ENCODE results near the gene DBNDD1. TPM values are rescaled to one million over a fixed set of nuclear protein-coding genes. Genes with fewer than 3 reads are reported as not detected.

The DBNDD1 gene
- total and polyA plus RNA-seq, 10 of the 15 experiments (the other 5 are each of a cell fraction or from before 2014, with no cell fraction given) = 0.06 to 4.6 (median 0.55) TPM

DNA sequence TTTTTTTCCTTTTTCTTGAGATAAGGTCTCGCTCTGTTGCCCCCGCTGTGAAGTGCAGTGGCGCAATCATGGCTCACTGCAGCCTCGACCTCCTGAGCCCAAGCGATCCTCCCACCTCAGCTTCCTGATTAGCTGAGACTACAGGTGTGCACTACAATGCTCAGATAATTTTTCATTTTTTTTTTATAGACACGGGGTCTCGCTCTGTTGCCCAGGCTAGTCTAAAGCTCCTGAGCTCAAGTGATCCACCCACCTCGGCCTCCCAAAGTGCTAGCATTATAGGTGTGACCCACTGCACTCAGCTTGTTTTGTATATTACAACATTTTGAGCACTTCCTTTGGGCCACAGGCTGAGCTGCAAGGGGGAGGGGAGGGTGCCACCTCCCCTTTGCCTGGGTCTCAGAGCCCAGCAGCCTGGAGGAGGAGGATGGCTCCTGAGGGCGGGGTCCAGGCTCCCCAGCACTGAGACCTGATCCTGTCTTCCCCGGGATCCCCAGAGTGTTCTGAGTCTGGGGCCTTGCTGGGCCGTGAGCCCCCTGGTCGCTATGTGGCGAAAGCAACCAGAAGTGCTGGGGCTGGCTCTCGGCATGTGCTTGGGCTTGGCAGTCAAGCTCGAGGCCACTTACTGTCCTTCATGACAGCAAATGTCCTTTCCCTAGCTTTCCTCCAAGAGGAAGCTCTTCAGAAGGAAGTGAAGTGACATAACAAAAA lies 62.6 kb downstream of the DBNDD1 start (continued):
- TF ChIP-seq, protein P1, sequence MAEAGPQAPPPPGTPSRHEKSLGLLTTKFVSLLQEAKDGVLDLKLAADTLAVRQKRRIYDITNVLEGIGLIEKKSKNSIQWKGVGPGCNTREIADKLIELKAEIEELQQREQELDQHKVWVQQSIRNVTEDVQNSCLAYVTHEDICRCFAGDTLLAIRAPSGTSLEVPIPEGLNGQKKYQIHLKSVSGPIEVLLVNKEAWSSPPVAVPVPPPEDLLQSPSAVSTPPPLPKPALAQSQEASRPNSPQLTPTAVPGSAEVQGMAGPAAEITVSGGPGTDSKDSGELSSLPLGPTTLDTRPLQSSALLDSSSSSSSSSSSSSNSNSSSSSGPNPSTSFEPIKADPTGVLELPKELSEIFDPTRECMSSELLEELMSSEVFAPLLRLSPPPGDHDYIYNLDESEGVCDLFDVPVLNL (IDR thresholded peaks at IDR 0.05; ENCODE audit: low read depth, low read length) = no peak
- TF ChIP-seq, protein P2, sequence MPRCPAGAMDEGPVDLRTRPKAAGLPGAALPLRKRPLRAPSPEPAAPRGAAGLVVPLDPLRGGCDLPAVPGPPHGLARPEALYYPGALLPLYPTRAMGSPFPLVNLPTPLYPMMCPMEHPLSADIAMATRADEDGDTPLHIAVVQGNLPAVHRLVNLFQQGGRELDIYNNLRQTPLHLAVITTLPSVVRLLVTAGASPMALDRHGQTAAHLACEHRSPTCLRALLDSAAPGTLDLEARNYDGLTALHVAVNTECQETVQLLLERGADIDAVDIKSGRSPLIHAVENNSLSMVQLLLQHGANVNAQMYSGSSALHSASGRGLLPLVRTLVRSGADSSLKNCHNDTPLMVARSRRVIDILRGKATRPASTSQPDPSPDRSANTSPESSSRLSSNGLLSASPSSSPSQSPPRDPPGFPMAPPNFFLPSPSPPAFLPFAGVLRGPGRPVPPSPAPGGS (IDR thresholded peaks at IDR 0.05; ENCODE audit: borderline replicate concordance, insufficient read depth, low read depth, low read length, poor library complexity, severe bottlenecking) = no peak
- TF ChIP-seq, protein P3, sequence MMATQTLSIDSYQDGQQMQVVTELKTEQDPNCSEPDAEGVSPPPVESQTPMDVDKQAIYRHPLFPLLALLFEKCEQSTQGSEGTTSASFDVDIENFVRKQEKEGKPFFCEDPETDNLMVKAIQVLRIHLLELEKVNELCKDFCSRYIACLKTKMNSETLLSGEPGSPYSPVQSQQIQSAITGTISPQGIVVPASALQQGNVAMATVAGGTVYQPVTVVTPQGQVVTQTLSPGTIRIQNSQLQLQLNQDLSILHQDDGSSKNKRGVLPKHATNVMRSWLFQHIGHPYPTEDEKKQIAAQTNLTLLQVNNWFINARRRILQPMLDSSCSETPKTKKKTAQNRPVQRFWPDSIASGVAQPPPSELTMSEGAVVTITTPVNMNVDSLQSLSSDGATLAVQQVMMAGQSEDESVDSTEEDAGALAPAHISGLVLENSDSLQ (IDR thresholded peaks at IDR 0.05) = no peak
- TF ChIP-seq BHLHE40 (IDR thresholded peaks at IDR 0.05; ENCODE audit: borderline replicate concordance in 1 of 2, low read depth in 2 of 2, low read length in 1 of 2) = no peak
- TF ChIP-seq MXI1 (IDR thresholded peaks at IDR 0.05; ENCODE audit: low read depth, low read length) = no peak
- TF ChIP-seq PAX5 (IDR thresholded peaks at IDR 0.05; ENCODE audit: borderline replicate concordance, low read depth, low read length) = no peak
- TF ChIP-seq, protein P4, sequence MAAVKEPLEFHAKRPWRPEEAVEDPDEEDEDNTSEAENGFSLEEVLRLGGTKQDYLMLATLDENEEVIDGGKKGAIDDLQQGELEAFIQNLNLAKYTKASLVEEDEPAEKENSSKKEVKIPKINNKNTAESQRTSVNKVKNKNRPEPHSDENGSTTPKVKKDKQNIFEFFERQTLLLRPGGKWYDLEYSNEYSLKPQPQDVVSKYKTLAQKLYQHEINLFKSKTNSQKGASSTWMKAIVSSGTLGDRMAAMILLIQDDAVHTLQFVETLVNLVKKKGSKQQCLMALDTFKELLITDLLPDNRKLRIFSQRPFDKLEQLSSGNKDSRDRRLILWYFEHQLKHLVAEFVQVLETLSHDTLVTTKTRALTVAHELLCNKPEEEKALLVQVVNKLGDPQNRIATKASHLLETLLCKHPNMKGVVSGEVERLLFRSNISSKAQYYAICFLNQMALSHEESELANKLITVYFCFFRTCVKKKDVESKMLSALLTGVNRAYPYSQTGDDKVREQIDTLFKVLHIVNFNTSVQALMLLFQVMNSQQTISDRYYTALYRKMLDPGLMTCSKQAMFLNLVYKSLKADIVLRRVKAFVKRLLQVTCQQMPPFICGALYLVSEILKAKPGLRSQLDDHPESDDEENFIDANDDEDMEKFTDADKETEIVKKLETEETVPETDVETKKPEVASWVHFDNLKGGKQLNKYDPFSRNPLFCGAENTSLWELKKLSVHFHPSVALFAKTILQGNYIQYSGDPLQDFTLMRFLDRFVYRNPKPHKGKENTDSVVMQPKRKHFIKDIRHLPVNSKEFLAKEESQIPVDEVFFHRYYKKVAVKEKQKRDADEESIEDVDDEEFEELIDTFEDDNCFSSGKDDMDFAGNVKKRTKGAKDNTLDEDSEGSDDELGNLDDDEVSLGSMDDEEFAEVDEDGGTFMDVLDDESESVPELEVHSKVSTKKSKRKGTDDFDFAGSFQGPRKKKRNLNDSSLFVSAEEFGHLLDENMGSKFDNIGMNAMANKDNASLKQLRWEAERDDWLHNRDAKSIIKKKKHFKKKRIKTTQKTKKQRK (IDR thresholded peaks at IDR 0.05; ENCODE audit: low read depth, low read length) = no peak
